Left cardiac atrium (tissue), 4 donors: Measurements from ENCODE around the gene TMEM184A. TPM values are rescaled to one million over a fixed set of nuclear protein-coding genes. Genes with fewer than 3 reads are reported as not detected.
"Not testable (repeated sequence)": the region's sequence is repeated elsewhere in the genome, so short reads cannot be mapped to it uniquely, and the experiment has no call there.

Source experiments
- ATAC-seq, 2 donors: fragments of 200-7000 bp; cut with Tn5 transposase; one replicate each; pipeline ENCODE4 v1.9.1; 2020; ENCODE audit warnings: mild to moderate bottlenecking in 2 of 2, moderate library complexity in 2 of 2
- DNase-seq: peaks from one replicate; pipeline ENCODE4 v3.0.0-alpha.2; 2020
- intact Hi-C, 2 donors: fragments of 100-400 bp; cut with DNase I; formaldehyde crosslinking; loops; one replicate each; pipeline versions ENCODE4 v1.14.1 to v1.15.1; 2022 to 2023
- total RNA-seq, 2 donors: library from RNA; stranded (reverse); fragmentation: NEBNext Ultra II Directional; extraction: Animal tissue kit (Norgen Biotek cat#: 25700); gene quantifications; one replicate each; pipeline ENCODE4 v1.2.1, GENCODE V29; 2021
- donor health status: DM: no; HTN: yes; CAD: no.
- donor health status: DM: no; HTN: yes; CAD: no; lungs with severe emphysema.
- donor health status: DM: yes; HTN: yes; CAD: no.
- donor health status: Dilated cardiomyopathy.

Gene TMEM184A
- total RNA-seq, 2 donors from 2014 or later, result 0.18 to 0.31 TPM

DNA sequence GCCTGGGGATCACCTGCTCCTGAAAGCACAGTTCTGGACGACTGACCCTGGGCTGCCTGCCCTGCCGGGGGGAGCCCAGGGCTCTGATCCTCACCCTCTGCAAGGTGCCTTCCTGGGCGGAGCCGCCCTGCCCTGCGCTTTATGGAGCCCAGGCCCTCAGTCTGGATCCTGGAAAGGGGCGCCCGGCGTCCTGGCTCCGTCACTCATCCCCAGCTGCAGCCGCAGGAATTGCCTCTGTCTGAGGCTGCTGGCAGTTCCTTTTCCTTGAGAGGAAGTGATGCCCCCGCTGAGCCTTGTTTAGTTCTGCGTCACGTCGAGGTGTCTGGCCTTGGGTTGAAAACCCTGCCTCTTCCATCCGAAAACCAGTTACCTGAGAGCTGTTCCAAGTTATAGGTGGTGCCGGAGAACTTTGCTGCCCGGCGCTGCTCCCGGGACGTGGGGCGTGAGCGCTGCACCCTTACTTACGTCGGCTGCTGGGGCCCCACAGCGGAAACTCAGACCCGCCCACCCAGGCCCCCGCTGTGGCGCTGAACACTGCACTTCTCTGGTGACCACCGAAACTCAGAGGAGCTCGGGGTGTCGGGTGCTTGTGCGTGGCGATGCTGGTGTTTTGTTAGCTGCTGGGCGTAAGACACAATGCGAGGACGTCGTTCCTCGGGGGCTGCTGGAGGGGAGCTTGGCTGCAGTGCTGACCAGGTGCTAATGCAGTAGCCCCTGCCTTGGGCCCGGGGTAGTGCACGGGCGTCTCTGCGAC is 20.1 kb downstream of the TMEM184A start:
- no peak for DNase-seq
- intact Hi-C loops, result no loop called here
- no peak for ATAC-seq

DNA sequence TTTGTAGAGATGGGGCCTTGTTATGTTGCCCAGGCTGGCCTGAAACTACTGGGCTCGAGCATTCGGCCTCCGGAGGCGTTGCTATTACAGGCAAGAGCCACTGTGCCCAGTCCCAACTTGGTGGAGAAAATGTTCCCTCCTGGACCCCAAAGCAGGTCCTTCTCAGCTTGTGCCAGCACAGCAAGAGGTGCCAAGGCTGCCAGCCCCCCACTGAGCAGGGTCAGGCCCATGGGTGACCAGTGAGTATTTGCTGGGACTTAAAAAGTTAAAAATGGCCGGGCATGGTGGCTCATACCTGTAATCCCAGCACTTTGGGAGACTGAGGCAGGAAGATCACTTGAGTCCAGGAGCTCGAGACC is 20.9 kb downstream of the TMEM184A start:
- ATAC-seq (no peak), DNase-seq (no peak)
- intact Hi-C loops, result no loop called here

DNA sequence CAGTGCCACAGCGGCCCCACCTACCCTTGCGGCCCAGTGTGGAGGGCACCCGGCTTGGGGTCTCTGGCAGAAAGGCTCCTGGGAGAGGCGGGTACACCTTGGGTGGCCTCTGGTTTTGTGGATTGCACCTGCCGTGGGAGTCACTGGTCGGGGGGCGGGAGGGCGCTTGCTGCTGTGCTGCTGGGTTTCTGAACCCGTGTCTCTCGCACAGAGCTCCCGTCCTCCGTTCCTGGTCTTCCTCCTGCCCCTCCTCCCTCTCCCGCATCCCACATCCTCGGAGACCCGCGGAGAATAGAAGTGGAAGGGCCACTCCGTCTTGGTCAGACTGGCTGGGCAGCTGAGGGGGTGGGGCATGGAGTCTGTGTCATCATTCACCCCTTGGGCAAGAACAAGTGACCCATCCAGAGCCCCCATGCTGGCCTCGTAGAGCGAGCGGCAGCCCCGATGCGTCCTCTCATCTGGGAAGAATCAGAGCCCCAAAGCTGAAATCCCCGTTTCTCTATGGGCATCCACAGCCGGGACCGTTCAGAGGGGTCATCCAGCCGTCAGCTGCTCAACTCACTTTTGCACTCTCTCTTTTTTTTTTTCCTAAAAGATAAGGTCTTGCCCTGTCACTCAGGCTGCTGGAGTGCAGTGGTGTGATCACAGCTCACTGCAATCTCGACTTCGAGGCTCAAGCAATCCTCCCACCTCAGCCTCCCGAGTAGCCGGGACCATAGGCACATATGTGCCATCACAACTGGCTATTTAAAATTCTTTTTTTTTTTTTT is 21.5 kb downstream of the TMEM184A start:
- intact Hi-C loops, result no loop called here
- ATAC-seq (no peak), DNase-seq (no peak)

- DNase-seq (peak; percentile 62), ATAC-seq (peak in 1 of 2 donors; percentile 14)
- intact Hi-C loops, result no loop called here
These were observed 22.3 kb downstream of the TMEM184A start for GRCh38 chr7:1533547-1534329.

DNA sequence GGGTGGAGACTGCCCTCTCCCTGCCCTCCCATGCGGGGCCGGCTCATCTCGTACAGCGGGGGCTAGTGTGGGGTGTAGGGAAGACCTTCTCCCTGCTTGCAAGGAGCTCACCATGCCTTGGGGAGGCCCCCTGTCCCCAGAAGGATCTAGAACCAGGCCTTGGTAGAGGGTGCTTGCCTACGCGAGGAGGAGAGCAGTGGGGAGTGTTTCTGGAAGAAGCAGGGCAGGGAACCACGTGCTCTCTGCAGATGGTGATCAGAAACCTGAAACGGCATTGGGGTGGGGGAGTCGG is 22.8 kb downstream of the TMEM184A start:
- intact Hi-C loops, result no loop called here
- no peak for ATAC-seq
- no peak for DNase-seq

DNA sequence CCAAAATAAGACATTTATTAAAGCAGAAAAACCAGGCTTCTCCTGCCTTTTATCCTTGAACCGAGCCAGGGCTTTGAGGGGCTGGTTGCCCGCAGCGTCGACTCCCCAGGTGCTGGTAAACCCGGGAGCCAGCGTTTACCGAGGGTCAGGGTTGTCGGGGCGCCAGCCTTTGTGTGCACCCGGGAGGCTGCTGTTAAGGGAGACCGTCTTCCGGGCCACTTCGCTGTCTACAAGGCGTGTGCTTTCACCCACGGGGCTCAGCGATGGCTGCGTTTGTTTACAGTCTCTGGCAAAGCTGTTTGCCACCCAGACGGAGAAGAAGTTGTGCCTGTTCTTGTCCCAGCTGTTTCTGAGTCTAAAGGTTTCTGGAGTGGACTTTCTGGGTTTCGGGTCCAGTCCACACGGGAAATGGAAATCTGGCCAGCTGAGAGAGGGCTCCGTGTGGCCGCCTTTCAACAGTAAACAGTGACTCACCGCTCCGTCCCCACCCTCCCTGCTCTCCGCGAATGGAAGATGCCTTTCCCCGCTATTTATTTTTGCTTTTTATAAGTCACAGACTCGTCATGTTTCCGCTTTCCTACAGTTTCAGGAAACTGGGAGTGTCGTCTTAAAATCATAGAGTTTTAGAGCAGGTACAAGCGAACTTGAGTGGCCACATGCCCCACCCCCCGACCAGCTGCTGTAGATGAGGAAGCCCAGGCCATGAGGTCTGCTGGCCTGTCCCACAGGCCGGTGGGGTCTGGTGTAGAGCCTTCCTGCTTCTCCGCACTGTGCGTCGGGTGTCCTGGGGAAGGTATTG is 23.4 kb downstream of the TMEM184A start:
- DNase-seq, result peak; percentile 88
- peak; percentile 20 to 56 for ATAC-seq
- intact Hi-C loops, result no loop called here

GRCh38 chr7:1531979-1532455 is 24.0 kb downstream of the TMEM184A start:
- intact Hi-C loops, result no loop called here
- DNase-seq (no peak), ATAC-seq (no peak)

GRCh38 chr7:1531263-1531978 is 24.6 kb downstream of the TMEM184A start:
- intact Hi-C loops, result no loop called here
- ATAC-seq, result peak; percentile 1 to 21
- DNase-seq, result peak; percentile 56

GRCh38 chr7:1530946-1531262 is 25.1 kb downstream of the TMEM184A start:
- no peak for ATAC-seq
- DNase-seq, result no peak
- intact Hi-C loops, result no loop called here

DNA sequence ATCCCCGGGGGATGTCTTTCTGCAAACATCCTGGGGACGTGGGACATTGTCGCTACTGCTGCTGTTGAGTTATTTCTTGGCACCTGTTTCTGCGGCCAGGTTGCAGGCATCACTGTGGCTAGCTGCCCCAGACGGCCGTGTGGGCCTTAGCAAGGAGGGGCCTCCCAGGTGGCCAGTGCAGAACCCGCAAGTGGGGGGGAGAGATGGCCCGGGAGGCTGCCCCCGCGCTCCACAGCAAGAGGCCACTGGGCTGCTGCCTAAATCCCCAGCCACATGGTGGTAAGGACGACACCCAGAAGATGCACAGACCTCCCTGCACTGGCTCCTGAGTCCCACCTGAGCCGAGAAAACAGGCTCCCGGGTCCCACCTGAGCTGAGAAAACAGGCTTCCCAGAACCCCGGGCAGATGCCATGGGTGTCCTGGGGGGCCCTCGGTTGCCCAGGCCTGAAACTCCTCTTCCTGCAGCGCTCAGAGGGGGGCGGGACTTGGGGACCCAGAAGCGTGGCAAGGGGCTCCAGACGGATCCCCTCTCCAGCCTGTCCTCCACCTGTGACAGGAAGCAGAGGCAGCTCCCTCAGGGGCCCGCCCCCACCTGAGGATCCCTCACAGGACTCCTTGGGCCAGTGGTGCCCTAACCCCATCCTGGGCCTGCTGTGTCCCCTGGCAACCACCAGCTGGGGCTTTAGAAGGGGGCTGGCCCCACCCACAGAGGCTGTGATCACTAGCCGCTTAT is 26.5 kb downstream of the TMEM184A start:
- ATAC-seq (no peak), DNase-seq (no peak)
- intact Hi-C loops, result no loop called here

DNA sequence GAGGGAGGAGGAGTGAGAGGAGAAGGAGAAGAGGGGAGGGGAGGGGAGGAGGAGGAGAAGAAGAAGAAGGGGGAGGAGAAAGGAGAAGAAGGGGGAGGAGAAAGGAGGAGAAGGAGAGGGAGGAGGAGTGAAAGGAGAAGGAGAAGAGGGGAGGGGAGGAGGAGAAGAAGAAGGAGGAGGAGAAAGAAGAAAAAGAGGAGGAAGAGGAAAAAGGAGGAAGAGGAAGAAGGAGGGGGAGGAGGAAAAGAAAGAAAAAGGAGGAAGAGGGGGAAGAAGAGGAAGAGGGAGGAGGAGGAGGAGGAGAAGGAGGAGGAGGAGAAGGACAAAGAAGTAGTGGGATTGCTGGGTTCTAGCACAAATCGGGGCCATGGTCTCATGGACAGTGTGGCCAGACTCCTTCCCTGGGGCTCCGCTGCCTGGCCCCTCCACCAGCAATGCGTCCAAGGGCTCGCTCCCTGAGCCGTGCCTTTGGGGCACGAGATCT is 29.7 kb downstream of the TMEM184A start:
- DNase-seq, result no peak
- ATAC-seq, result peak in 1 of 2 donors; percentile 40
- intact Hi-C loops, result no loop called here

DNA sequence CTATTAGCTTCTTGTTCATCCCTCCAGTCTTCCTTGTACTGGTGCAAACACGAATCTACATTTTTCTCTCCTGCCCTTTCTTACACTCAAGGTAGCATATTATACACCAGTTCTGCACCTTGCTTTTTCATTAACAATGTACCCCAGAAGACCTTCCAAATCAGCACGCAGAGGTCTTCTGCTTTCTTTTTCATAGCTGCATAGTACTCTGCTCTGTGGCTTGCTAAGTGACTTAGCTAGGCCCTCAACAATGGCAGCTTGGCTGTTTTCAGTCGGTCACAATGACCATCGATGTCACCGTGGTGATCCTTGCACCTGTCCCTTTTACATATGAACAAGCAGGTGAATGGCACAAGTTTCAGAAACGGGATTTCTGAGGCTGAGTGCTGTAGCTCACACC is 30.6 kb downstream of the TMEM184A start:
- ATAC-seq, result no peak
- no peak for DNase-seq
- intact Hi-C loops, result no loop called here

- ATAC-seq (no peak), DNase-seq (no peak)
- intact Hi-C loops, result no loop called here
These were observed 32.2 kb downstream of the TMEM184A start for GRCh38 chr7:1523844-1524243.

DNA sequence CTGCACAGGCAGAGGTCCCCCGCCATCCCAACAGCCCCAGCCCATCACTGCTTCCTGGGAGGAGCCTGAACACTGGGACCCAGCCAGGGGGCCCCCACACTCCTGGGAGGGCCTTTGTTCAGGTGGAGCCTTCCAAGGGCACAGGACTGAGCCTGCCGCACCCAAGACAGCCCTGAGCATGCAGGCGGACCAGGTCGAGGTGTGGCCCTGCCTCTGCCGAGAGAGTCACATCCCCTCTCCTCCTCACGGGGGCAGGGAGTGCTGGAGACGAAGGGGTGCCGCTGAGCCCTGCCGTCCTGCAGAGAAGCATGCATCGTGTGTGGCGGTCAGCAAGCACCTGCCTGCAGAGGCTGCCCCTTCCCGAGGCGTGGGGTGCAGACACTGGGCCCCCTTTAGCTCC is 32.8 kb downstream of the TMEM184A start:
- ATAC-seq, result no peak
- intact Hi-C loops, result no loop called here

GRCh38 chr7:1521456-1521855 is 34.5 kb downstream of the TMEM184A start:
- no peak for DNase-seq
- no peak for ATAC-seq
- intact Hi-C loops, result no loop called here

More for the DNA sequence above, 32.8 kb downstream of the TMEM184A start:
- DNase-seq, result no peak

DNA sequence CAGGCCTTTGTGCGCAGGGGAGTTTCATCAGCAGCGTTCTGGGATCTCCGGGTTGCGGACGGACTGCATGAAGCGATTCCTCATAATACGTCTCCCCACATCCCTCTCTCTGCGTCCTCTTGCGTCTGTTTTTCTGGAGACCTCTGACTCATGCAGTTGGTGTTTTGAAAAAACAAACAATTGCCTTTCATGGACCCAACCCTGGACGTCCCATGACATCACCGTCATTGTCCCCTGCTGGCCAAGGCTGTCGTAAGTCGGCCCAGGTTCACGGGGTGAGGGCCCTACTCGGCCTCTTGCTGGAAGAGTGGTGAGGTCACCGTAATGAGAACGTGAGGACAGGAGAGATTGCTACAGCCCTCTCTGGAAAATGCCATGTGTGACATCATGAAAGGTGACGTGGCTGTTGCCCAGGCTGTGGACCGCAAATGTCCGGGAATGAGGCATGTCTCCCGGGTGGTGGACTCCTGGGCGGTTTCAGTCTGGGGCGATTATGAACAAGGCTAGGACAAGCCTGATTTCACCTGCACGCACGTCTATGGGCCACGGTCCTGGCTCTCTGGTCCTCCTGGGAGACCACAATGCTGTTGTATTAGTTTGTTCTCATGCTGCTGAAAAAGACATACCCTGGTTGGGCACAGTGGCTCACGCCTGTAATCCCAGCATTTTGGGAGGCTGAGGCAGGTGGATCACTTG is 35.3 kb downstream of the TMEM184A start:
- ATAC-seq, result no peak
- intact Hi-C loops, result no loop called here
- no peak for DNase-seq

- ATAC-seq, intact Hi-C loops, DNase-seq: not testable (repeated sequence)
These were observed 36.6 kb downstream of the TMEM184A start for GRCh38 chr7:1519322-1519922.
